NCI-H187 treated with DMSO at 0.1 percent for 48 hours (cell line): ENCODE data around the gene ASMTL.
"Not testable (repeated sequence)": the region's sequence is repeated elsewhere in the genome, so short reads cannot be mapped to it uniquely, and the experiment has no call there.

Experiments
- DNase-seq: peaks from one replicate; lab custom pipeline; 2025; lab: John Stamatoyannopoulos, UW

ASMTL gene

GRCh38 chrX:1403867-1404266 lies 48.8 kb downstream of the ASMTL start:
- DNase-seq, result not testable (repeated sequence)

DNA sequence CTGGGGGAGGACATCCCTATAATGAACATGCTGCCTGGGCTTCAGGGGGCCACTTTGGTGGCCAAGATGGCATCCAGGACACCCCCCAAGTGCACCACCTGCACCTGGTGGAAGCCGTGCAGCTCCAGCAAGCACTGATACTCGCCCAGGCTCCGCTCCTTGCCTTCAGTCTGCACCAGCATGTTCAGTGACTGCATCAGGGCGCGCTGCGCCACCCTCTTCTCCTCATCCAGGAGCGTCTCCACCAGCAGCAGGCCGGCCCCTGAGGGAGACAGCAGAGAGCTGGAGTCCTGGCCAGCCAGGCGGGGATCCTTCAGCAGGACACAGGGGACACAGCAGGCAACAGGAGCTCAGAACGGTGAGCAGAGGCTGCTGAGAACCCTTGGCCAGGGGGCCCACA lies 49.5 kb downstream of the ASMTL start:
- DNase-seq, result no peak

DNA sequence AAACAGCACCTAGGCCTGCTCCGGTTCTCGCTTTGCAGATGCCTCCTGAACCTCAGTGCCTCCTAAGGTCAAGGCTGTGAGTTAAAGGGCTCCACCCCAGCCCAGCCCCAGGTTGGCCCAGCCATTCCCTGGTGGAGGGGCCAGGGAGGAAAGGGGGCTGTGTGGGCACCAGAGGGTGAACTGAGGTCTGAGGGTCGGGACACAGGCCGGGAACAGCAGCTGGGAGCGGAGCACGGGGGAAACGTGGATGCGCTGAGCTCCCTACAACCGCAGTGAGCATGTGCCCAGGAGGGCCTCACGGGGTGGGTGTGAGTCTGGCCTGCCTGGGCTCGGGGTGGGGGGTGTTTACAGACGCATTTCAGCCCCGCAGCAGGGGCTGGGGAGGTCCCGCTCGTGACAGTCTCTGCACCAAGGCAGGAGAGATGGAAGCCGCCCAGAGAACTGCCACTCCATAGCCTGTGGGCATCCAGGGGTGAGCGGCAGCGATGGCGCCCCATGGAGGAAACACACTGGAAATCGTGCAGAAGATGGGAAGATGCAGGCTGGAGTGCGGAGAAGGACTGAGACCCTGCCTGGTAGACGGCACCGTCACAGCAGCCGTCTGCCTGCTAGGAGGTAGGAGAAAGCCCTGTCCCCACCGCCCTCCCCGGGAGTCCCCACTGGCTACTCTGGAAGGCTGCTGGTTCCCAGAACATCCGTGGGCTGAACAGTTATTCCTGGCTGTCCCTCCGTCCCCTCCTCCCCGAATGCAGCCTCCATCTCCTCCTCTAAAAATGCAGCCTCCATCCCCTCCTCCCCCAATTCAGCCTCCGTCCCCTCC lies 50.9 kb downstream of the ASMTL start:
- DNase-seq, result no peak

GRCh38 chrX:1400742-1401471 lies 51.8 kb downstream of the ASMTL start:
- no peak for DNase-seq

DNA sequence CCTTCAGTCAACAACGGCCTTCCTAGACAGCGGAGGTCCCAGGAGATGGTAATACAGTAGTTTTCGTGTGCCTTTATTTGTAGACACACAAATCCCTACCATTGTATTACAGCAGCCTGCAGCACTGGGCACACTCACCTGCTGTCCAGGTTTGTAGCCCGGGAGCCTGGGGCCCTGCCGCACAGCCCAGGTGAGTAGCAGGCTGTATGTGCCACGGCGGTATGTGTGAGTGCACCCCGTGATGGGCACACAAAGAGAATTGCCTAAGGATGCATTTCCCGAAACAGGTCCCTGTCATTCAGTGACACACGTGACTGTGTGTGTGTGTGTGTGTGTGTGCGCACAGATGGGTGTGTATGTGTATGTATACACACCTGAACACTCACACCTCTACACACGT lies 52.7 kb downstream of the ASMTL start:
- DNase-seq, result no peak

DNA sequence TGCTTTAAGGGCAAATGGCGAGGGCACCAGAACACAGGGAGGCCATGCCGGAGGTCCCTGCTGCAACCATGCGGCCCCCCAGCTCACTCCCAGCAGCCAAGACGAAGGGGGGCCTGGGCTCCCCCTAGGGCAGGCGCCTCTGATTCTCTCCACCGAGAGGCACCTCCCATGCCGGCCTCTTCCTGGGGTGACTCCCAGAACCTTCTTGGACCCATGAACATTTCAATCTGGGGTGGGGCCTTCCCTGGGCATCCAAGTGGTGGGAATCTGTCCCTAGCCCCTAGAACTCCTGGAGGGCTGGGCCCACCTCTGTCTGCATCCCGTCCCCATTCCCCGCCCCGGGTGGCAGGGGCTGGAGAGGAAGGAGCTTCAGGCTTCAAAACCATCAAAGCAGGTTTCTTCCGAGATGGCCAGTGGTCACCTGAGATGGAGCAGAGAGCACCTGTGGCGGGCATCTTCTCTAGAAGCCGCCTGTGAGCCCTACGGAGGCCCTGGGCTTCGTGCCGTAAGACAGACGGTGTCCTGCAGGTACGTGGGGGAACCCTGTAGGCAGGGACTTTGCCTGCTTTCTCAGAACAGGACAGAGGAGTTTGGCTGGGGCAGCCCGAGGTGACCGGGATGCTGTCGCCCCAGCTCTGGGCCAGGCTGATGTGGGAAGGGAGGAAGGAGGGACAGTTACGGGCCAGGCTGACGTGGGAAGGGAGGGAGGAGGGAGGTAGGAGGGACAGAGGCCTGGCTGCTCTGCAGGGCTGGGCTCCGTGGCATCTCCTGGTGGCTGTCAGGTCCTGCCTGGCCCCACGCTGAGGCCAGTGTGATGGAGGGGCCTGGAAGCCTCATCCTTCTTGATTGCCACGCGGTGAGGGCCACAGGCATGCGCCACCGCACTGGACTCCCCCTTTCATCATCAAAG lies 54.0 kb downstream of the ASMTL start:
- DNase-seq, result no peak

DNA sequence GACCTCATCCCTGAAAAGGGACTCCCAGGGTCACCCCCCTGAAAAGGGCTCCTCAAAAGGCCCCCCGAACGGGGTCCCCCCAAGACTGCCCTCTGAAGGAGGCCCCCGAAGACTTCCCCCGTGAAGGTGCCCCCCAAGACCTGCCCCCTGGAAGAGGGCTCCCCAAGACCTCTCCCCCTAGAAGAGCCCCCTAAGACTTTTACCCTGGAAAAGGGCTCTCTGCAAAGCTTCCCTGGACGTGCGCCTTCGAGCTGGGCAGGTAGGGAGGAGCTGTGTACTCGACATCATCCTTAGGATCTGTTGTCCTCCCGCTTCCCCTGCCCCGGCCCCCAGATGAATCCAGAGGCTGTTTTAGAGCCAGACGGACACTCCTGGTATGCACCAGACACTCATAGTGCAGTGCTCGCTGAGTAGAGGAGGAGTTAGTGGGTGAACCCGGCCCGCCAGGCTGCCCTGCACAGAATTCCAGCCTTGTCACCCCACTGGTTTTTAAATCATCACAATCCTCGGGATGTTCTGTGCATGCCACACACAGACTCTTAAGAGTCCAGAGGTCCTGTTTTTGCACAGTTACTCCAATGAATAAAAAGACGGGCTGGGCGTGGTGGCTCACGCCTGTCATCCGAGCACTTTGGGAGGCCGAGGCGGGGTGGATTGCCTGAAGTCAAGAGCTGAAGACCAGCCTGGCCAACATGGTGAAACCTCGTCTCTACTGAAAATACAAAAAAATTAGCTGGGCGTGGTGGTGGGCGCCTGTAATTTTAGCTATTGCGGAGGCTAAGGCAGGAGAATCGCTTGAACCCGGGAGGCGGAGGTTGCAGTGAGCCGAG lies 55.1 kb downstream of the ASMTL start:
- DNase-seq, result no peak

GRCh38 chrX:1397001-1397400 lies 55.7 kb downstream of the ASMTL start:
- no peak for DNase-seq

DNA sequence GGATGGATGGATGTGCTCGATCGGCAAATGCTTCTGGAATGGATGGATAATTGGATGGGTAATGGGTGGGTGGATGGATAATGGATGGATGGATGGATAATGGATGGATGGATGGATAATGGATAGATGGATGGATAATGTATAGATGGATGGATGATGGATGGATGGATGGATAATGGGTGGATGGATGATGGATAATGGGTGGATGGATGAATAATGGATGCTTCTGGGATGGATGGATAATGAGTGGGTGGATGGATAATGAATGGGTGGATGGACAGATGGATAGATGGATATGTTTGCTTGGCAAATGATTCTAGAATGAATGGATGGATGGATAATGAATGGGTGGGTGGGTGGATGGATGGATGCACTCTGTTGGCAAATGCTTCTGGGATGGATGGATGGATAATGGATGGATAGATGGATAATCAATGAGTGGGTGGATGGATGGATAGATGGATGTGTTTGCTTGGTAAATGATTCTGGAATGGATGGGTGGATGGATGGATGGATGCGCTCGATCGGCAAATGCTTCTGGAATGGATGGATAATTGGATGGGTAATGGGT lies 57.0 kb downstream of the ASMTL start:
- DNase-seq, result no peak

DNA sequence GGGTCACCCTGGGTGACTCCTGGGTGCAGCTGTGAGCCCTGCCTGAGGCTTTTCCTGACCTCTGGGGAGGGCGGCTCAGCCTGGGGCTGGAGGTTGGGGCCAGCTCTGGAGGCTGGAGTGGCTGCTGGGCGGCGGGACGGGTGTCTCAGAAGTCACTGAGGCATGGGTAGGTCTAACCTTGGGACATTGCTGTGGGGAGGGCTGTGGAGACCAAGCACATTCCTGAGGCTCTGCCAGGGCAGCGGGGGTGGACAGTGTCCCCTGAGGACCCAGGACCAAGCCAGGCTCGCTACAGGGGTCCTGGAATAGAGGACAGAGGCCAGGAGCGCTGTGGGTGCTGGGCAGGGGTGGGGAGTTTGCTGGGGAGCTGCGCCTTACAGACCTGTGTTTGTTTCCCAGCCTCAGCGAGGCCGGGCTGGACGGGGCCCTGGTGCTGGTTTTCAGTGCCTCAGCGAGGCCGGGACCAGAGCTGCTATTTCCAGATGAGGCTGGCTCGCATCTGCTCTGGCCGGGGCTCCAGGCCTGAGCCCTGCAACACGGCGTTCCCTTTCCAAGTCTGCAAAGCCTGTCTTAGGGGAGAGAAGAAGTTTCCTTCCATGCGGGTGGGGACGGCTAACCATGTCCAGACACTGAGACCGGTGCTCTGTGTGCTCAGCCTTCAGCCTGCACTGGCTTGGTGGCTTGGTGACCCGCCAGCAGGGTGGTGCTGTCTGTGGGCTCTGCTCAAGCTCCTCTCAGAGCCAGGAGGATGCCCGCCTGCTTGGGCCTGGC lies 57.8 kb downstream of the ASMTL start:
- no peak for DNase-seq

- no peak for DNase-seq
Measured at GRCh38 chrX:1393871-1394615, 58.7 kb downstream of the ASMTL start.

- DNase-seq, result no peak
Measured at GRCh38 chrX:1392376-1393068, 60.2 kb downstream of the ASMTL start.

DNA sequence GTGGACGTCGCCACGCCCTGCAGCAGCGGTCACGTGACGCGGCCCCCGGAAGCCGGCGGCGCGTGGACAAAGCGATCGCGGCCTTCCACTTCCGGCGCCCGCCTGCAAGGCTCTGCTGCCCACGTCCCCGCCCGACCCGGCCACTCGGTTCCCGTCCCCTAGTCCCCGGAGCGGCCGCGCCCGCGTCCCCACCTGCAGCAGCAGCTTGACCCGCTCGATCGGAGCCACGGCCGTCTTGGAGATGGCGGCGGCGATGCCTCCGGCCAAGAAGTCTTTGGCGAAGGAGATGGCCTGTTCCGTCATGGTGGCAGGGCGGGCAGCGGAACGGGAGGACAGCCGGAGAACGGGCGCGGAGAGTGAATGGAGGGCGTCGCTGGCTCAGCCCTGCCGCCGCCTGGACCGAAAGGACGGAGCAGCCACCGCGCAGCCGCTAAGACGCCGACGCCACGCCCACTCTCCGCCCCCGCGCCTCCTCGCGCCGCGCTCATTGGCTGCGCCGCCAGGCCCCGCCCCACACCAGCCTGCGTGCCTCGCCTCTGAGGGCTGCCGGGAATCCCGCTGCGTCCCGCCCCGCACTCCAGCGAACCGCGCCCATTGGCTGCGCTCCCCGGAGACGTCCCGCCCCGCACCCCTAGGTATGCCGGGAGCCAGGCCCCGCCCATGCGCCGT lies 60.9 kb downstream of the ASMTL start, which contains the start of gene SLC25A6:
TSS of gene SLC25A6 (minus strand) at position 407 of the 669 bp plus-strand sequence. CDS start at position 303, 104 bp downstream.
- no peak for DNase-seq

DNA sequence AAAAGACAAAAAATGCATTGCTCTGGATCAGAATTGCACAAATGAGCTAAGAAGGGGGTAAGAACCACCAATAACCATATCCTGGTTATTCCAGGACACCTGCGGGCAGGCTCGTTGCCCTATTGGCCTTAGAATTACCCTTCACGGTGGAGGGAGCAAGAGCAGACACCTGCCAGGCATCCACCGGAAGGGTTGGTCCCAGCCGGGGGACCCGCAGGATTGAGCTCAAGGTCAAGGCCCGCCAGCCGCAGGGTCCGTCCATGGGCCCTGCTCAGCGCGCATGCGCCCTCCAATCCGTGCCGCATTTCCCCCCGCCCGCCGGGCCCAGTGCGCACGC lies 61.4 kb downstream of the ASMTL start:
- DNase-seq, result no peak

- DNase-seq, result no peak
Measured at GRCh38 chrX:1390621-1391369, 61.9 kb downstream of the ASMTL start.

- DNase-seq, result no peak
Measured at GRCh38 chrX:1389993-1390285, 62.8 kb downstream of the ASMTL start.

DNA sequence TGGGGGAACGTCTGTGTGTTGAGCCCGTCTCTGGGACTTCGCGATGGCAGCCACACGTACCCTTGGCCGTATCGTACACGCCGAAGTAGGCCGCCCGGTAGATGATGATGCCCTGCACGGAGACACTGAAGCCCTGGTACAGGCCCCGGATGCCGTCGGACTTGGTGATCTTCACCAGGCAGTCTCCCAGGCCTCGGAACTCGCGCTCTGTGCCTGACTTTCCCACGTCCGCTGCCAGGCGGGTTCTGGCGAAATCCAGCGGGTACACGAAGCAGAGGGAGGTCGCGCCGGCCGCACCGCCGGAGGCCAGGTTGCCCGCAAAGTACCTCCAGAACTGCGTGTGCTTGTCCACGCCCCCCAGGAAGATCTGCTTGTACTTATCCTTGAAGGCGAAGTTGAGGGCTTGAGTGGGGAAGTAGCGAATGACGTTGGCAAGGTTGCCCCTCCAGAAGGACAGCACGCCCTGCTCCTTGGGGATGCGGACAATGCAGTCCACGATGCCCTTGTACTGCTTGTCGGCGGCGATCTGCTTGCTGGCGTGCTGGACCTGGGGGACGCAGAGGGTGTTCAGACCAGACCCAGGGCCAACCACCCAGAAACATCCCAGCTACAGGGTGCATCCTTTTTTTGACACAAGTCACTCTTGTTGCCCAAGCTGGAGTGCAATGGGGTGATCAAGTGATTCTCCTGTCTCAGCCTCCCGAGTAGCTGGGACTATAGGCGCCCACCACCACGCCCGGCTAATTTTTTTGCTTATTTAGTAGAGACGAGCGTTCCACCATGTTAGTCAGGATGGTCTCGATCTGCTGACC lies 63.3 kb downstream of the ASMTL start:
- no peak for DNase-seq
